Loucy (cell line): Measurements from ENCODE around the gene PRR15L.

ENCODE experiments used
- EZH2phosphoT487 ChIP-seq: fragments of 200-600 bp; IDR thresholded peaks from 2 replicates; pipeline ENCODE4 v1.6.1; 2018; ENCODE audit warnings: antibody characterized with exemption, mild to moderate bottlenecking, moderate library complexity, borderline replicate concordance
- TF ChIP-seq, protein P1 (sequence below): fragments of 200-600 bp; sonication (generic); conservative IDR thresholded peaks from 2 replicates; pipeline ENCODE4 v1.5.1; 2014; ENCODE audit warnings: mild to moderate bottlenecking, antibody characterized with exemption, low read length

- TF ChIP-seq, protein P1, sequence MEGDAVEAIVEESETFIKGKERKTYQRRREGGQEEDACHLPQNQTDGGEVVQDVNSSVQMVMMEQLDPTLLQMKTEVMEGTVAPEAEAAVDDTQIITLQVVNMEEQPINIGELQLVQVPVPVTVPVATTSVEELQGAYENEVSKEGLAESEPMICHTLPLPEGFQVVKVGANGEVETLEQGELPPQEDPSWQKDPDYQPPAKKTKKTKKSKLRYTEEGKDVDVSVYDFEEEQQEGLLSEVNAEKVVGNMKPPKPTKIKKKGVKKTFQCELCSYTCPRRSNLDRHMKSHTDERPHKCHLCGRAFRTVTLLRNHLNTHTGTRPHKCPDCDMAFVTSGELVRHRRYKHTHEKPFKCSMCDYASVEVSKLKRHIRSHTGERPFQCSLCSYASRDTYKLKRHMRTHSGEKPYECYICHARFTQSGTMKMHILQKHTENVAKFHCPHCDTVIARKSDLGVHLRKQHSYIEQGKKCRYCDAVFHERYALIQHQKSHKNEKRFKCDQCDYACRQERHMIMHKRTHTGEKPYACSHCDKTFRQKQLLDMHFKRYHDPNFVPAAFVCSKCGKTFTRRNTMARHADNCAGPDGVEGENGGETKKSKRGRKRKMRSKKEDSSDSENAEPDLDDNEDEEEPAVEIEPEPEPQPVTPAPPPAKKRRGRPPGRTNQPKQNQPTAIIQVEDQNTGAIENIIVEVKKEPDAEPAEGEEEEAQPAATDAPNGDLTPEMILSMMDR = no peak
- TF ChIP-seq EZH2phosphoT487 = no peak
Measured at GRCh38 chr17:47968836-47969235, 11.2 kb upstream of the PRR15L start.
